ENCODE data around the gene ETF1. TPM values are rescaled to one million over a fixed set of nuclear protein-coding genes. Genes with fewer than 3 reads are reported as not detected.

ETF1 gene
- total RNA-seq, 1 donor: 160 TPM

DNA sequence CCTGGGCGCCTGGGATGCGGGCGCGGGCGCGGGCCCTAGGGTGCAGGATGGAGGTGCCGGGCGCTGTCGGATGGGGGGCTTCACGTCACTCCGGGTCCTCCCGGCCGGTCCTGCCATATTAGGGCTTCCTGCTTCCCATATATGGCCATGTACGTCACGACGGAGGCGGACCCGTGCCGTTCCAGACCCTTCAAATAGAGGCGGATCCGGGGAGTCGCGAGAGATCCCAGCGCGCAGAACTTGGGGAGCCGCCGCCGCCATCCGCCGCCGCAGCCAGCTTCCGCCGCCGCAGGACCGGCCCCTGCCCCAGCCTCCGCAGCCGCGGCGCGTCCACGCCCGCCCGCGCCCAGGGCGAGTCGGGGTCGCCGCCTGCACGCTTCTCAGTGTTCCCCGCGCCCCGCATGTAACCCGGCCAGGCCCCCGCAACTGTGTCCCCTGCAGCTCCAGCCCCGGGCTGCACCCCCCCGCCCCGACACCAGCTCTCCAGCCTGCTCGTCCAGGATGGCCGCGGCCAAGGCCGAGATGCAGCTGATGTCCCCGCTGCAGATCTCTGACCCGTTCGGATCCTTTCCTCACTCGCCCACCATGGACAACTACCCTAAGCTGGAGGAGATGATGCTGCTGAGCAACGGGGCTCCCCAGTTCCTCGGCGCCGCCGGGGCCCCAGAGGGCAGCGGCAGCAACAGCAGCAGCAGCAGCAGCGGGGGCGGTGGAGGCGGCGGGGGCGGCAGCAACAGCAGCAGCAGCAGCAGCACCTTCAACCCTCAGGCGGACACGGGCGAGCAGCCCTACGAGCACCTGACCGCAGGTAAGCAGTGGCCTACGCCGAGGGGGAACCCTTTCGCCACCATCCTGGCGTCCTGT is 77.5 kb downstream of the ETF1 start, which contains the start of gene EGR1:
EGR1 (plus strand) TSS at position 219 of the 864 bp plus-strand sequence; CDS start at position 502, 283 bp downstream.
- DNase-seq (ENCODE audit: low read depth): peak; percentile 97
- H3K4me3 ChIP-seq (ENCODE audit: low read depth, low read length): peak within 1 kb of the TSS; percentile 88
- TF ChIP-seq, protein P1, sequence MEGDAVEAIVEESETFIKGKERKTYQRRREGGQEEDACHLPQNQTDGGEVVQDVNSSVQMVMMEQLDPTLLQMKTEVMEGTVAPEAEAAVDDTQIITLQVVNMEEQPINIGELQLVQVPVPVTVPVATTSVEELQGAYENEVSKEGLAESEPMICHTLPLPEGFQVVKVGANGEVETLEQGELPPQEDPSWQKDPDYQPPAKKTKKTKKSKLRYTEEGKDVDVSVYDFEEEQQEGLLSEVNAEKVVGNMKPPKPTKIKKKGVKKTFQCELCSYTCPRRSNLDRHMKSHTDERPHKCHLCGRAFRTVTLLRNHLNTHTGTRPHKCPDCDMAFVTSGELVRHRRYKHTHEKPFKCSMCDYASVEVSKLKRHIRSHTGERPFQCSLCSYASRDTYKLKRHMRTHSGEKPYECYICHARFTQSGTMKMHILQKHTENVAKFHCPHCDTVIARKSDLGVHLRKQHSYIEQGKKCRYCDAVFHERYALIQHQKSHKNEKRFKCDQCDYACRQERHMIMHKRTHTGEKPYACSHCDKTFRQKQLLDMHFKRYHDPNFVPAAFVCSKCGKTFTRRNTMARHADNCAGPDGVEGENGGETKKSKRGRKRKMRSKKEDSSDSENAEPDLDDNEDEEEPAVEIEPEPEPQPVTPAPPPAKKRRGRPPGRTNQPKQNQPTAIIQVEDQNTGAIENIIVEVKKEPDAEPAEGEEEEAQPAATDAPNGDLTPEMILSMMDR (IDR thresholded peaks at IDR 0.05; ENCODE audit: insufficient read depth, low read depth, low read length): no peak

DNA sequence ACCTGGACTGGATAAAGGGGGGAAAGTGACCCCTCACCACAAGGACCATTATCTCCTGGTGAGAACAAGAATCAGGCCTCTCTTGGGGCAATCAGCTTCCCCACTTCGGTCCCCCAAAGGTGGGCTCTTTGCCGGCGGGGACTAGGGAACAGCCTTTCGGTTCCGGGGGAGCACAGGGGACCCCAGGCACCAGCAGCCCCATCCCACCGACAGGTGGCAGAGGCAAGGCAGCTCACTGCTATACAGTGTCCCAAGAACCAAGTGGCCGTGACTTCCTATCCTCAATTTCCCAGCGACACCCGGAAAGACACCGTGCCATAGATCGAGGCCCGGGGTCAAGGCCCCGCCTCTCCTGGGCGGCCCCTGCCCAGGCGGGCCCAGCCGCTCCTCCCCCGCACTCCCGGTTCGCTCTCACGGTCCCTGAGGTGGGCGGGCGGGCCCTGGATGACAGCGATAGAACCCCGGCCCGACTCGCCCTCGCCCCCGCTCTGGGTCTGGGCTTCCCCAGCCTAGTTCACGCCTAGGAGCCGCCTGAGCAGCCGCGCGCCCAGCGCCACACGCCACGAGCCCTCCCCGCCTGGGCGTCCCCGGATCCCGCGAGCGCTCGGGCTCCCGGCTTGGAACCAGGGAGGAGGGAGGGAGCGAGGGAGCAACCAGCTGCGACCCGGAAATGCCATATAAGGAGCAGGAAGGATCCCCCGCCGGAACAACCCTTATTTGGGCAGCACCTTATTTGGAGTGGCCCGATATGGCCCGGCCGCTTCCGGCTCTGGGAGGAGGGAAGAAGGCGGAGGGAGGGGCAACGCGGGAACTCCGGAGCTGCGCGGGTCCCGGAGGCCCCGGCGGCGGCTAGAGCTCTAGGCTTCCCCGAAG is 78.4 kb downstream of the ETF1 start:
- H3K4me3 ChIP-seq (ENCODE audit: low read depth, low read length): peak overlapping the region; percentile 88
- DNase-seq (ENCODE audit: low read depth): peak; percentile 99
- TF ChIP-seq, protein P1 (IDR thresholded peaks at IDR 0.05; ENCODE audit: insufficient read depth, low read depth, low read length): no peak

DNA sequence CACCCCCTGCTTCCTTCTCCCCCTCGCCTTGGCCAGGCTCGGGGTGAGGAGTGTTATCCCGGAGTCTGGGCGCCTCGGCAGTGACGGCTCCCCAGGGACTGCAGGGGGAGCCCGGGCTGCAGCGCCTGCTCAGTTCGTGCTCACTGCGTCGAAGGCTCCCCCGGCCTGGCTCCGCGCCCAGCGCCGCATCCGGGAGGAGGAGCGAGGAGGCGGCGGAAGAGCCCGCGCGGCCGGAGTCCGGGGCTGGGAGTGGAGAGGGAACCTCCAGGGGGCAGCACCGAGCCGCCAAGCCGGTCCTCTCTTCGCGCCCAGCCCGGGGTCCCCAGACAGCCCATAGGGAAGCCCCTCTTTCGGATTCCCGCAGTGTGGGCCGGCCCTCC is 79.0 kb downstream of the ETF1 start:
- H3K4me3 ChIP-seq (ENCODE audit: low read depth, low read length): peak overlapping the region; percentile 88
- TF ChIP-seq, protein P1 (IDR thresholded peaks at IDR 0.05; ENCODE audit: insufficient read depth, low read depth, low read length): peak; percentile 79
- DNase-seq (ENCODE audit: low read depth): peak; percentile 97

DNA sequence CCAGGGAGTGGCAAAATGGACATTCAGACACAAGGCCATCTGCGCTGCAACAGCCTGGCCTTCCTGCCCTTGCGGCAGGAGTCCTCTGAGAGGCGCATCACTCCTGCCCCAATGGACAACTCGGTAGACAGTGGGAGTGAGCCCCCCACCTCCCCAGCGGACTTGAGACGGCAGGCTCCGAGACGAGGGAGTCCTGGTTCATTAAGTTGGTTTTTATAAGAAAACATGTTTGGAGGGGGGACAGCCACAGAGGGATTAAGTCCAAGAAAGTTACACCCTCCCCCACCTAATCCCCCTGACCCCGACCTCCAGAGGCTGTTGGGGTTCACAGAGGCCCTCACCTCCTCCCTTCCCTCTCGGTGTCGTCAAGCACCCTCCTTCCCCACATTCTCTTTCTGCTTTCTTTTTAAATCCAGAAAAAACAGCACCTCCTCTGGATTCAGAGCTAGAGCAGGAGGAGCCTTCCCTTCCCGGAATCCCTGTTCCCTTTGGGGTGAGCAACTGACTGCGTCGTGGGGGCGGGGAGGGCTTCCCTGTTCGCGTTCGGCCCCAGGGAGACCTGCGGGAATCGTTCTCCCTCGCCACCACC is 79.5 kb downstream of the ETF1 start:
- TF ChIP-seq, protein P1 (IDR thresholded peaks at IDR 0.05; ENCODE audit: insufficient read depth, low read depth, low read length): peak; percentile 3
- DNase-seq (ENCODE audit: low read depth): no peak
- H3K4me3 ChIP-seq (ENCODE audit: low read depth, low read length): peak overlapping the region; percentile 88

DNA sequence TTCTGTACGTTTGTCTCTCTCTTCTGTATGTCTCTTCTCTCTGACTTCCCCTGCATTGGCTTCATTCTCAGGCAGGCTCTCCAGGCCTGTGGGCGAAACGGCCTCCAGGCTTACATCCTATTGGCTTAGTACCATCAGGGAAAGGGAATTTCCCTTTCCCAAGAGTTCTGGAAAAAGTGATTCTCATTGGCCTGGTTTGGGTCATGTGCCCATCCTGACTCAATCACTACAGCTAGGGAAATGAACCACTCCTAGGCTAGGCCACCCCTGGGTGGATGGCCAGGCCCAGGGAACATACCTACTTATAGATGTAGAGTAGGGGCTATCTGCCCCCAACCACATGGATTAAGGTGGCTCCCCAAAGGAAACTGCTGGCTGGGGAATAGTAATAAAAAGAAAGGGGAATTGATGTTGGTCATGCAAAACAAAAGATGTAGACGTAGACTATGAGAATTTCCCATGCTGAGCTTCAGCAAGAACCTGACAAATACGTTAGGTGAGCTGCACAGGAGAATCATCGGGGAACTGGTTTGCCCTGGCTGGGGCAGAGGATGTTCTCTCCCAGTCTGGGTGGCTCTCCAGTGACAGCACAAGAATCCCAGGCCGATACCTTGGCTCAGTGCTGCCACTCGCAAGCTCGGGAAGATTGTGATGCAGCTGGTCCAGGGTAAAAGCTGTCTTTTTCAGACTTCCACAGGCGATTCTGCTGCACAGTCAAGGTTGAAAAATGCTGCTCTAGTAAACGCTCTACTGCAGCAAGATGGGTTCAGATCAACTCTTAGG is 81.5 kb downstream of the ETF1 start:
- H3K4me3 ChIP-seq (ENCODE audit: low read depth, low read length): no peak overlapping the region
- DNase-seq (ENCODE audit: low read depth): peak; percentile 71
- TF ChIP-seq, protein P1 (IDR thresholded peaks at IDR 0.05; ENCODE audit: insufficient read depth, low read depth, low read length): no peak

Measured in fibroblast of villous mesenchyme (primary cell).